HG03095 (cell line): ENCODE results near the gene SCMH1.

ENCODE experiments used
- ATAC-seq: cut with Tn5 transposase; IDR thresholded peaks from one replicate; pipeline ENCODE4 v1.9.1; 2021; ENCODE audit warnings: moderate library complexity; ENCODE audit not compliant: unreplicated experiment

SCMH1 gene

GRCh38 chr1:41101950-41102607, 140.0 kb downstream of the SCMH1 start:
- ATAC-seq: no peak

- ATAC-seq: no peak
Measured at GRCh38 chr1:41101076-41101475, 141.0 kb downstream of the SCMH1 start.

DNA sequence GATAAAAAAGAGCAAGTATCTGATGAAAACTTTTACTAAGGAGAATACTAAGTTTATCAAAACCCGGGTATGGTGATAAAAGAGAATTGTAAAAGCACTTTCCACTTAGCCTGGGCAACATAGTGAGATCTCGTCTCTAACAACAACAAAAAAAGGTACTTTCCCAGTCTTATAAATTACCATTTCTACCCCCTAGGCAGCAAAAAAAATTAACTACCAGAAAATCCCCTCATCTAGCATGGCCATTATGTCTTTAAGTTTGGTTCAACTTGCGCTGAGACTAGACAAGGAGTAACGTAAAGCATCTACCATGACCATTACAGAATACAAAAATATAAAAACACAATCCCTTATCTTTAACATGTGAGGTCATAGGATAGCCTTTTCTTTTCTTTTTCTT, 141.9 kb downstream of the SCMH1 start:
- no peak for ATAC-seq

DNA sequence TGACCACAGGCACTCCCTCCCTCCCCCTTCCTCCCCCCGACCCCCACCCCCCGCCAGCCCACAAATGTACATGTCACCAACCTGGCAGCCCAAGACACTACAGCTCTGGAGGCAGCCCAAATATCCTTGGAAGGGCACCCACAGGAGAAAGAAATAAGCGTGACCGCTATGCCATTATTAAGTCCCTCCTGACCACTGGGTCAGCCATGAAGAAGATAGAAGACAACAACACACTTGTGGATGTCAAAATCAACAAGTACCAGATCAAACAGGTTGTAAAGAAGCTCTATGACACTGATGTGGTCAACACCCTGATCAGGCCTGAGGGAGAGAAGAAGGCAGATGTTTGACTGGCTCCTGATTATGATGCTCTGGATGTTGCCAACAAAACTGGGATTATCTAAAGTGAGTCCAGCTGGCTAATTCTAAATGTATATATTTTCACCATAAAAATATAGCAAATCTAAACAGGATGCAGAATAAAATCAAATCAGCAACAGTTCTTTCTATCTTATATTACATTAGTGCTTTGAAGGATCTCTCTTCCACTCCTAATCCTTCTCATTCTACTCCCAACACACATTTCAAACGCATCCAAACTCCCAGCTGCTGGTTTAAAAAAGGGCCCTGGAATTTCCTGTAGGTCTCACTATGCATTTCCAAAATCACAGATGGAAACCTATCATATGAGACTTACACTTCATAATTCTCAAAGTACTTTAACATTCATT, 143.2 kb downstream of the SCMH1 start:
- no peak for ATAC-seq

DNA sequence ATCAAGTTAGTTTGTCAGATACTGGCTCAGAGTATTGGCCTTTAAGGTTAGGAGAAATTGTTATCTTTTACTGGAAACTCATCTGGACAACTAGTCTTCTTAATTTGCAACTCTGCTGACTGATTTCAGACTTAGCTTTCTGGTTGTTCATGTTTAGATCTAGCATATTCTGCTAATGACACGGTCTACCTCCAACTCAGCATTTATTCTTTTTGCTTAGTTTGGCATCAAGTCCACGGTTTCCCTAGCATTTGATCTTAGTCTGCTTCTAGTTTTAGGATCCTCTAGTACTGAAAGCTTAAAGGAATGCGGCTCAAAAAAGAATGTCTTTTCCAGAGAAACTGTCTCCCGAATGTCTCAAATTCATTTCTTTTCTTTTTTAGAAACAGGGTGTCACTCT, 145.0 kb downstream of the SCMH1 start:
- no peak for ATAC-seq

- ATAC-seq: no peak
Measured at GRCh38 chr1:41093826-41094225, 148.3 kb downstream of the SCMH1 start.

- ATAC-seq: no peak
Measured at GRCh38 chr1:41086921-41087320, 155.2 kb downstream of the SCMH1 start.

GRCh38 chr1:41078616-41079015, 163.5 kb downstream of the SCMH1 start:
- no peak for ATAC-seq

GRCh38 chr1:41078193-41078592, 163.9 kb downstream of the SCMH1 start:
- no peak for ATAC-seq

- ATAC-seq: no peak
Measured at GRCh38 chr1:41073971-41074370, 168.1 kb downstream of the SCMH1 start.

- ATAC-seq: no peak
Measured at GRCh38 chr1:41072051-41072450, 170.1 kb downstream of the SCMH1 start.

DNA sequence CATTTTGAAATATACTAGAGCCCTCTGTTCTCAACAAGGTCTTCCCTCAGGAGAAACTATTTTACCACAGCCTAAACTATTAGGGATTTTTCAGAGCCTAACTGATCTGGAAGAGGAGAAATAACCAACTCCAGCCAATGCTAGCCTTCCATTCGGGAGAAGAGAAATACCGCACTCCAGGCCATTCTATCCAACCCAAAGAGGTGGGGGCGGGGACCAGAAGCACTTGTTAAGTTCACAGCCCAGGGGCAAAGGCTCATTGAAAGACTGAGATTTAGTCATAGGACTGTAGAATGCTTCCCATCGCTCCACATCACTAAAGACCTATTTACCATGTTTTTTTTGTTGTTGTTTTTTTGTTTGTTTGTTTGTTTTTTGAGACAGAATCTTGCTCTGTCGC, 185.2 kb downstream of the SCMH1 start:
- ATAC-seq: no peak

GRCh38 chr1:41053316-41053715, 188.8 kb downstream of the SCMH1 start:
- ATAC-seq: no peak

DNA sequence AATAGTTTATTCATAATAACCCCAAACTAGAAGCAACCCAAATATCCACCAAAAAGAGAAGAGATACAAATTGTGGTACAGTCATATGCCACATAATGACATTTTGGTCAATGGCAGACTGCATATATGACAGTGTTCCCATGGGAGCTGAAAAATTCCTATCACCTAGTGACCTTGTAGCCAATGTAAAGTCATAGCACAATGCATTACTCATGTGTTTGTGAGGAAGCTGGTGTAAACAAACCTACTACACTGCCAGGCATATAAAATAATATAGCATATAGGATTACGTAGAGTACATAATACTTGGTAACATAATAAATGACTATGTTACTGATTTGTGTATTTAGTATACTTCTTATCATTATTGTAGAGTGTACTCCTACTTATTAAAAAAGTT, 191.1 kb downstream of the SCMH1 start:
- ATAC-seq: no peak

DNA sequence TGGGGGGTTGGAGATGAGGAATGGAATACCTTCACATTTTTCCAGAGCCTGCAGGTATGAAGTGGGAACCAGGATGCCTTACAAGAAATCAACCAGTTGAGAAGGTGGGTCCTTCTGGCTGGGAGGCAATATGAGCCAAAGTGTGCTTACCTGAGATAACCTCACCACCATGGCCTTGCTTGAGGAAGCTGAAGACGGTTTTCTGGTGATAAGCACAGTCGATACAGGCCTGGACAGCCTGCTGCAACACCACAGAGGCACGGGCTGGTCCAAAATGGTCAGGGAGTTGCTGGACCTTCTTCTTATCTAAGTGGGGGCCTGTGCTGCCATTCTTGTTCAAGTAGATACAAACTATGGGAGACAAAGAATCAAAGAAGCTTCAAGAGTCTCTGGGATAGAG, 193.6 kb downstream of the SCMH1 start:
- no peak for ATAC-seq

DNA sequence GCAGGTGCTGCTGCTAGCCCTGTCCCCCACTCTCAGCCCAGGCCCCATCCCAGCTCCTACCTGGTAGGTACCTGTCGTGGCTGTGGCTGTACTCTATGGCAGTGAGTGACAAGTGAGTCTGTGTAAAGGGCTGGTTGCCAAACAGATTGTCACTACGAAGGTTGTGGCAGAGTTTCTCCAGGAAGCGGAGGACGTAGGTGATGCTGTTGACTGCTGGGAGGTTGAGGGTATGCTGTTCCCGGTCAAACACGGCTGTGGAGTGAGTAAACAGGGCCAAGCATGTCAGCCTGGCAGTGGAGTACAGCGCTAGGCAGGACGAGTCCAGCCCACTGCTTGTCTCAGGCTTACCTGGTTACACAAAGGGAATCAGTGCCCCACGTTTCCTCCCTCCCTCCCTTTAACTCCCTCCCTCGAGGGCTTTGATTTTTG, 195.7 kb downstream of the SCMH1 start:
- ATAC-seq: no peak

GRCh38 chr1:41045740-41046139, 196.4 kb downstream of the SCMH1 start:
- no peak for ATAC-seq

DNA sequence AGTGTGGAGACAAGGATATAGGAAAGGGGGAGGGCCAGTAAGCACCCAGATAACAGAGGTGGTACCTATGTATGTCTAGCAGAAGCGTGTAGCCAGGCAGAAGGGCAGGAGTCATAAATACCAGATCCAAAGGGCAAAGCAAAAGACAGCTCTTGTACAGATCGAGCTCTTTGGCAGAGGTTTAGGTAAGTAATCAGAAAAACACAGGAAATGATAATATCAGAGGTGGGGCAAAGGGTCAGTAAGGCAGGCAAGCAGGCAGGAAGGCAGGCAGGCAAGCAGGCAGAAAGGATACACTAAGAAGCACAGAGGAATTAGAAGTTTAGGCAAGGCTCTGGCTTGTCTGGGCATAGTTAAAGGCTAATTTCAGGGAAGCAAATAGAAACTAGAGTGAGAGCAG, 197.9 kb downstream of the SCMH1 start:
- ATAC-seq: no peak

DNA sequence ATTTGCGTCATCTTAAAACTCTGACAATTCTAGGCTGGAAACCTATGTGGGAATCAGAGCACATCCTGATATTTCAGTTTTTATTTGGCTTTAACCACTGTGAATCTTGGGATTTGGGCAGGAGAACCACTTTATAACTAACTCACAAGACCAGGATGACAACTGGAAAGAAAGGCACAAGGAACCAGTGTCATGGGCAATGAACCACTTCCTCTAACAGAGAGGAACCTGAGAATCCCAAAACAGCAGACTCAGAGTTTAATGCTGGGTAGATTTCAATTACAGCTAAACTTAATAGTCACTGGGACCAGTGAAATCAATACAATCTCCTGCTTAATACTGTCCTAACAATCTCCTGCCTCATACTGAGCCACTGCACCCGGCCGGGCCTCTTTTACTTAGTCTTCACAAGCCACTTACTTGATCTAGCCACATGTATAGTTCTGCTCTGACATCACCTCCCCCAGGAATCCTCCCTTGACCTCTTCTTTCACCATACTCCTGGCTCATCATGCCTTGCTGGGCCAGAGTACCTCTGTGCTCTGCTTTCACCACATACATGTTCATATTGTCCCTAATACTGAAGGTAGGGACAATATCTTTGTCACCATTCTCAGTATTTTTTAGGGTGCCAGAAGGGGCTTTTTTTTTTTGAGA, 200.4 kb downstream of the SCMH1 start:
- ATAC-seq: no peak

DNA sequence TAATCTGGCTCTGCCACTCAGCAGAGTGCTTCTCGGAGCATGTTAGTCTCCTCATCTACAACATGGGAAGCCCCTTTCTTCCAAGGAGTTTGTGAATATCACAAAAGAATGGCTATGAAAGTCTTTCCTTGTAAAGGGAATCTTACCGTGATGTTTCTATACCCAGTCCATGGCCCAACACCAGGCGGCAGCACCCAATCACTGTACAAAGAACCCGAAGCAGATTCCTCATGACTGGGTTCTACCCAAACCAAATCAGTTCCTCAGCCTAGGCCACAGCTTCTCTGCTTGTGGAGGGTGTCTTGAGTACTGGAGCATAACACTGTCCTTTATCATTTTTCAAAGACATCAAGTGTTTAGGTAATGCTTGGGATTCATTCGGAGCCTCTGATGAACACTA, 204.0 kb downstream of the SCMH1 start:
- no peak for ATAC-seq

DNA sequence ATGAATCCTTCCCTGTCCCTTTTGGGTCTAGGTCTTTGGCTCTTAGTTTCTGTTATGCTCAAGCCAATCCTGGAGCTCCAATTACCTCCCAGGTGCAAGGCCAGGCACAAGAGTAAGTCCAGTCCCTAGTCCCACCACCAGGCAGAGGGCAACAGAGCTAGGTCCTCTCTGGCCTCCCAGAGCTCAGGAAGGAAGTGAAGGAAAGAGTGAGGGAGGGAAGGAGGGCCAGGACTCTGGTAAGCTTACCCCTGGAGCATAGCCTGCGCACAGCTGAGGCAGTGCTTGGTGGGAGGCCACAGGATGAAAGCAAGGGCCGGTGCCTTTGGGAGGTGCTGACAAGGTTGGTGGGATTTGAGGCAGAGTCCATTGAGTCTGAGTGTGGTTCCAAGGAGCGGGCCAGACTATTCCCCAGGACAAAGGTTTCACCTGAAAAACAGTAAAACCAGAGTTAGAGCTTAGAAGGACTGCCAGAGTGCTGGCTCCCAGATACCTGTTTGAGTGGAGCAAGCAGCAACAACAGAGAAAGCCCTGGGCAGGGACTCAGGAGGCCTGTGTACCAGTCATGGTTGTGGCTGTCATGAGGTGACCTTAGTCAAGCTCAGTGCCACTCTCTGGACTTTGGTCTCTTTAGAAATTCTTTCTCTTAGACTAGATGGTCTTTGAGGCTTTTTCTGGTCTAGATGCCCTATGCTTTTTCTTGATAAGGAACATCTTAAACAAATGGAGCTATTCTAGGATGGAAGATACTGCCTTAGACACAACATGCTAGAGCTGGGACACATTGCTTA, 204.8 kb downstream of the SCMH1 start:
- ATAC-seq: no peak
